ENCODE data around the gene USO1. TPM values are rescaled to one million over a fixed set of nuclear protein-coding genes. Genes with fewer than 3 reads are reported as not detected.

The USO1 gene
- total RNA-seq, 3 donors from 2014 or later (not counting 1 experiment from before 2014, with no cell fraction given): 29.7 to 38.4 (median 32.2) TPM

GRCh38 chr4:75820197-75820596 is 95.8 kb downstream of the USO1 start:
- H3K36me3 Mint-ChIP-seq: no peaks in the 10 kb centered on the region
- Histone ChIP-seq H3K36me3 (ENCODE audit: control insufficient read depth, insufficient read depth, low read length) (no peaks in the 10 kb centered on the region), H3K4me3 (ENCODE audit: low read length) (no peak overlapping the region), H3K9me3 (ENCODE audit: control insufficient read depth, insufficient read depth, low read length) (no peaks in the 10 kb centered on the region), H3K4me1 (ENCODE audit: control insufficient read depth, insufficient read depth, low read length) (no peaks in the 10 kb centered on the region), H3K27me3 (ENCODE audit: control insufficient read depth, insufficient read depth, low read length) (no peaks in the 10 kb centered on the region), H3K27ac (ENCODE audit: low read length) (no peak overlapping the region)
- TF ChIP-seq CTCF (IDR thresholded peaks at IDR 0.05): no peak
- no peaks in the 10 kb centered on the region for H3K27me3 Mint-ChIP-seq (ENCODE audit: low read depth in 2 of 2)
- H3K27ac Mint-ChIP-seq: no peak overlapping the region
- no peaks in the 10 kb centered on the region for H3K9me3 Mint-ChIP-seq
- DNase-seq: no peak
- intact Hi-C loops (cut with micrococcal nuclease): no loop called here
- H3K4me1 Mint-ChIP-seq: no peaks in the 10 kb centered on the region
- H3K4me3 Mint-ChIP-seq: no peak overlapping the region
- WGBS (ENCODE audit: insufficient coverage): 79% methylated on average over 2 of the region's 2 CpGs
- ATAC-seq: no peak

- Mint-ChIP-seq H3K4me1 (no peaks in the 10 kb centered on the region), H3K4me3 (no peak overlapping the region), H3K36me3 (no peaks in the 10 kb centered on the region), H3K27me3 (ENCODE audit: low read depth in 2 of 2) (no peaks in the 10 kb centered on the region), H3K27ac (no peak overlapping the region), H3K9me3 (no peaks in the 10 kb centered on the region)
- Histone ChIP-seq H3K4me3 (ENCODE audit: low read length) (no peak overlapping the region), H3K9me3 (ENCODE audit: control insufficient read depth, insufficient read depth, low read length) (no peaks in the 10 kb centered on the region), H3K36me3 (ENCODE audit: control insufficient read depth, insufficient read depth, low read length) (no peaks in the 10 kb centered on the region), H3K4me1 (ENCODE audit: control insufficient read depth, insufficient read depth, low read length) (no peaks in the 10 kb centered on the region), H3K27ac (ENCODE audit: low read length) (no peak overlapping the region), H3K27me3 (ENCODE audit: control insufficient read depth, insufficient read depth, low read length) (no peaks in the 10 kb centered on the region)
- ATAC-seq (no peak), DNase-seq (no peak)
- intact Hi-C loops (cut with micrococcal nuclease): no loop called here
- no peak for TF ChIP-seq CTCF (IDR thresholded peaks at IDR 0.05)
- 93% methylated on average over 2 of the region's 3 CpGs for WGBS (ENCODE audit: insufficient coverage)
Measured at GRCh38 chr4:75820676-75821075, 96.3 kb downstream of the USO1 start.

- Histone ChIP-seq H3K4me1 (ENCODE audit: control insufficient read depth, insufficient read depth, low read length) (no peaks in the 10 kb centered on the region), H3K27ac (ENCODE audit: low read length) (no peak overlapping the region), H3K4me3 (ENCODE audit: low read length) (no peak overlapping the region), H3K36me3 (ENCODE audit: control insufficient read depth, insufficient read depth, low read length) (no peaks in the 10 kb centered on the region), H3K27me3 (ENCODE audit: control insufficient read depth, insufficient read depth, low read length) (no peaks in the 10 kb centered on the region), H3K9me3 (ENCODE audit: control insufficient read depth, insufficient read depth, low read length) (no peaks in the 10 kb centered on the region)
- H3K36me3 Mint-ChIP-seq: no peaks in the 10 kb centered on the region
- intact Hi-C loops (cut with micrococcal nuclease): no loop called here
- DNase-seq (no peak), ATAC-seq (no peak)
- no peak for TF ChIP-seq CTCF (IDR thresholded peaks at IDR 0.05)
- H3K4me3 Mint-ChIP-seq: no peak overlapping the region
- H3K27ac Mint-ChIP-seq: no peak overlapping the region
- H3K9me3 Mint-ChIP-seq: no peaks in the 10 kb centered on the region
- H3K4me1 Mint-ChIP-seq: no peaks in the 10 kb centered on the region
- WGBS (ENCODE audit: insufficient coverage): 83% methylated on average over 1 of the region's 3 CpGs
- no peaks in the 10 kb centered on the region for H3K27me3 Mint-ChIP-seq (ENCODE audit: low read depth in 2 of 2)
Measured at GRCh38 chr4:75821216-75821615, 96.8 kb downstream of the USO1 start.

- Histone ChIP-seq H3K9me3 (ENCODE audit: control insufficient read depth, insufficient read depth, low read length) (no peaks in the 10 kb centered on the region), H3K27ac (ENCODE audit: low read length) (no peak overlapping the region), H3K4me1 (ENCODE audit: control insufficient read depth, insufficient read depth, low read length) (no peaks in the 10 kb centered on the region), H3K36me3 (ENCODE audit: control insufficient read depth, insufficient read depth, low read length) (no peaks in the 10 kb centered on the region), H3K4me3 (ENCODE audit: low read length) (no peak overlapping the region), H3K27me3 (ENCODE audit: control insufficient read depth, insufficient read depth, low read length) (no peaks in the 10 kb centered on the region)
- H3K27me3 Mint-ChIP-seq (ENCODE audit: low read depth in 2 of 2): no peaks in the 10 kb centered on the region
- no peak overlapping the region for H3K27ac Mint-ChIP-seq
- H3K9me3 Mint-ChIP-seq: no peaks in the 10 kb centered on the region
- DNase-seq: no peak
- TF ChIP-seq CTCF (IDR thresholded peaks at IDR 0.05): no peak
- no peak for ATAC-seq
- 94% methylated on average over 5 of the region's 5 CpGs for WGBS (ENCODE audit: insufficient coverage)
- no peaks in the 10 kb centered on the region for H3K36me3 Mint-ChIP-seq
- H3K4me1 Mint-ChIP-seq: no peaks in the 10 kb centered on the region
- intact Hi-C loops (cut with micrococcal nuclease): no loop called here
- no peak overlapping the region for H3K4me3 Mint-ChIP-seq
Measured at GRCh38 chr4:75821966-75822365, 97.6 kb downstream of the USO1 start.

Data from natural killer cell (primary cell).